WTC11 (cell line): ENCODE results near the gene MEGF8. TPM values are rescaled to one million over a fixed set of nuclear protein-coding genes. Genes with fewer than 3 reads are reported as not detected.
A peak's percentile ranks its signal among the peaks of the same experiment; 100 is the strongest.

Source experiments
- ATAC-seq: fragments of 200-7000 bp; cut with Tn5 transposase; 2 replicates; pipeline ENCODE4 v1.10.0; 2021; ENCODE audit warnings: mild to moderate bottlenecking, moderate library complexity
- CTCF ChIA-PET: fragments of 300-600 bp; sonication (Branson Sonifier 250); formaldehyde crosslinking; loops from one replicate; lab custom pipeline; 2021; ENCODE audit warnings: antibody characterized with exemption; lab: Charles Lee
- POLR2A ChIA-PET: fragments of 350-600 bp; sonication (Branson Sonifier 250); formaldehyde crosslinking; loops from one replicate; lab custom pipeline; 2021; ENCODE audit warnings: antibody characterized with exemption; lab: Charles Lee
- DNase-seq: peaks from one replicate; pipeline ENCODE4 v3.0.0; 2021; ENCODE audit warnings: low spot score
- H3K27ac Mint-ChIP-seq: 2 replicates; pipeline ENCODE4 v1.8.0; 2021; ENCODE audit warnings: mixed read lengths
- H3K27me3 Mint-ChIP-seq: 2 replicates; pipeline ENCODE4 v1.8.0; 2021; ENCODE audit warnings: low read depth, mild to moderate bottlenecking, moderate library complexity, mixed read lengths
- H3K36me3 Mint-ChIP-seq: 2 replicates; pipeline ENCODE4 v1.8.0; 2021; ENCODE audit warnings: mixed read lengths
- H3K4me1 Mint-ChIP-seq: 2 replicates; pipeline ENCODE4 v1.8.0; 2022; ENCODE audit warnings: mixed read lengths
- H3K4me3 Mint-ChIP-seq: 2 replicates; pipeline ENCODE4 v1.8.0; 2021; ENCODE audit warnings: mild to moderate bottlenecking, moderate library complexity, mixed read lengths
- H3K9me3 Mint-ChIP-seq: 2 replicates; pipeline ENCODE4 v1.8.0; 2021; ENCODE audit warnings: mixed read lengths
- CREM ChIP-seq: sonication (generic); formaldehyde crosslinking; IDR thresholded peaks from 2 replicates; pipeline ENCODE4 v1.8.1; 2022; ENCODE audit warnings: mild to moderate bottlenecking, missing genetic modification reagents, moderate library complexity
- CTCF ChIP-seq: fragments of 200-600 bp; IDR thresholded peaks from 2 replicates; pipeline ENCODE4 v1.8.0; 2022; ENCODE audit warnings: antibody characterized with exemption
- E2F5 ChIP-seq: sonication (generic); formaldehyde crosslinking; IDR thresholded peaks from 2 replicates; pipeline ENCODE4 v1.8.1; 2022; ENCODE audit warnings: mild to moderate bottlenecking, moderate library complexity, missing genetic modification reagents
- FOXK1 ChIP-seq: sonication (generic); formaldehyde crosslinking; IDR thresholded peaks from 2 replicates; pipeline ENCODE4 v1.8.0; 2022; ENCODE audit warnings: mild to moderate bottlenecking, moderate library complexity, missing genetic modification reagents
- FOXP1 ChIP-seq: sonication (generic); formaldehyde crosslinking; IDR thresholded peaks from 2 replicates; pipeline ENCODE4 v1.8.0; 2022; ENCODE audit warnings: missing genetic modification reagents, mild to moderate bottlenecking, moderate library complexity, borderline replicate concordance
- GRHL2 ChIP-seq: fragments of 250-450 bp; sonication (Bioruptor Pico); IDR thresholded peaks from 2 replicates; pipeline ENCODE4 v1.8.0; 2022; ENCODE audit warnings: mild to moderate bottlenecking, moderate library complexity; ENCODE audit not compliant: insufficient replicate concordance, severe bottlenecking
- HMGXB4 ChIP-seq: sonication (generic); formaldehyde crosslinking; IDR thresholded peaks from 2 replicates; pipeline ENCODE4 v1.8.1; 2023; ENCODE audit warnings: mild to moderate bottlenecking, moderate library complexity, missing genetic modification reagents
- JUN ChIP-seq: sonication (generic); formaldehyde crosslinking; IDR thresholded peaks from 2 replicates; pipeline ENCODE4 v1.8.0; 2023; ENCODE audit warnings: mild to moderate bottlenecking, missing genetic modification reagents
- MAX ChIP-seq: sonication (generic); formaldehyde crosslinking; IDR thresholded peaks from 2 replicates; pipeline ENCODE4 v1.8.0; 2022; ENCODE audit warnings: mild to moderate bottlenecking, missing genetic modification reagents
- MLX ChIP-seq: sonication (generic); formaldehyde crosslinking; IDR thresholded peaks from 2 replicates; pipeline ENCODE4 v1.8.1; 2023; ENCODE audit warnings: mild to moderate bottlenecking, missing genetic modification reagents, moderate library complexity
- NFYB ChIP-seq: sonication (generic); formaldehyde crosslinking; conservative IDR thresholded peaks from 2 replicates; pipeline ENCODE4 v1.8.0; 2022; ENCODE audit warnings: low read depth, missing genetic modification reagents
- NR3C1 ChIP-seq: sonication (generic); formaldehyde crosslinking; conservative IDR thresholded peaks from 2 replicates; pipeline ENCODE4 v1.8.1; 2023; ENCODE audit warnings: low read depth, mild to moderate bottlenecking, missing genetic modification reagents
- PRDM15 ChIP-seq: sonication (generic); formaldehyde crosslinking; IDR thresholded peaks from 2 replicates; pipeline ENCODE4 v1.8.0; 2022; ENCODE audit warnings: missing genetic modification reagents
- SP1 ChIP-seq: sonication (generic); formaldehyde crosslinking; conservative IDR thresholded peaks from 2 replicates; pipeline ENCODE4 v1.8.1; 2022; ENCODE audit warnings: missing genetic modification reagents
- ZNF416 ChIP-seq: fragments of 250-450 bp; sonication (Bioruptor Pico); IDR thresholded peaks from 2 replicates; pipeline ENCODE4 v1.9.0; 2021; ENCODE audit warnings: mild to moderate bottlenecking, inconsistent platforms
- ZNF425 ChIP-seq: fragments of 250-450 bp; sonication (Bioruptor Pico); conservative IDR thresholded peaks from 2 replicates; pipeline ENCODE4 v1.9.0; 2021; ENCODE audit warnings: mild to moderate bottlenecking
- ZNF512 ChIP-seq: sonication (generic); formaldehyde crosslinking; IDR thresholded peaks from 2 replicates; pipeline ENCODE4 v1.8.1; 2022; ENCODE audit warnings: missing genetic modification reagents, borderline replicate concordance
- total RNA-seq: library from RNA; stranded (reverse); gene quantifications from 3 replicates; pipeline ENCODE4 v1.2.3, GENCODE V29; 2021

MEGF8 gene
- total RNA-seq, 1 experiment from 2014 or later: 42.1 TPM

GRCh38 chr19:42279902-42280814, 45.3 kb upstream of the MEGF8 start (continued):
- peak; percentile 83; the same call in 1 of the 2 replicates for TF ChIP-seq HMGXB4 (CRISPR knock-in tag)
- TF ChIP-seq SP1 (CRISPR knock-in tag): peak; percentile 50
- 0 out of 2 replicates have a peak, but pooled peaks have one; percentile 48 for TF ChIP-seq JUN (CRISPR knock-in tag)
- 0 out of 2 replicates have a peak, but pooled peaks have one; percentile 29 for TF ChIP-seq ZNF416 (CRISPR knock-in tag)
- TF ChIP-seq FOXK1: 0 out of 2 replicates have a peak, but pooled peaks have one; percentile 53
- TF ChIP-seq ZNF512 (CRISPR knock-in tag): no peak
- 0 out of 2 replicates have a peak, but pooled peaks have one; percentile 8 for TF ChIP-seq MAX (CRISPR knock-in tag)
- TF ChIP-seq NR3C1 (CRISPR knock-in tag): 0 out of 2 replicates have a peak, but pooled peaks have one; percentile 49
- no peak for TF ChIP-seq ZNF425 (CRISPR knock-in tag)
- peak; percentile 88 for TF ChIP-seq CTCF
- peak; percentile 82 for TF ChIP-seq FOXP1 (CRISPR knock-in tag)
- peak; percentile 96 for TF ChIP-seq NFYB (CRISPR knock-in tag)
- TF ChIP-seq CREM (CRISPR knock-in tag): 0 out of 2 replicates have a peak, but pooled peaks have one; percentile 30

- Mint-ChIP-seq H3K9me3 (no peaks in the 10 kb centered on the region), H3K4me3 (peak overlapping the region; percentile 18), H3K36me3 (no peaks in the 10 kb centered on the region), H3K27me3 (no peaks in the 10 kb centered on the region), H3K4me1 (peaks cover 32% of the 10 kb centered on the region), H3K27ac (no peak overlapping the region)
- no peak for DNase-seq
- ChIA-PET CTCF (interaction anchor here (1.6 to 7.5 kb wide), 7 partner anchors 13 to 116 kb away, joined by 4 to 239 read pairs (median 14); partner anchors contain the start of genes ERF, GSK3A, PAFAH1B3 and PRR19), POLR2A (no interaction called here)
- ATAC-seq: no peak
- TF ChIP-seq SP1 (CRISPR knock-in tag) (no peak), E2F5 (CRISPR knock-in tag) (no peak), MLX (no peak), PRDM15 (CRISPR knock-in tag) (no peak), GRHL2 (CRISPR knock-in tag) (no peak)
Measured at GRCh38 chr19:42280815-42281145, 44.7 kb upstream of the MEGF8 start.
